Measurements from ENCODE around the gene CYP8B1.

- TF ChIP-seq CTCF (IDR thresholded peaks at IDR 0.05) (no peak), POLR2A (IDR thresholded peaks at IDR 0.05) (no peak), POLR2AphosphoS5 (IDR thresholded peaks at IDR 0.05) (no peak), EP300 (IDR thresholded peaks at IDR 0.05) (no peak)
These were observed 52.9 kb downstream of the CYP8B1 start for GRCh38 chr3:42822828-42823227.

Data from stomach (tissue), 4 donors.